H1 (cell line): ENCODE data around the gene PLXND1. TPM values are rescaled to one million over a fixed set of nuclear protein-coding genes. Genes with fewer than 3 reads are reported as not detected.

ENCODE experiments used
- CTCF ChIA-PET: fragments of 300-600 bp; sonication (Branson Sonifier 250); formaldehyde crosslinking; loops from one replicate; lab custom pipeline; 2021; ENCODE audit not compliant: partially characterized antibody; lab: Charles Lee
- POLR2A ChIA-PET: fragments of 300-600 bp; sonication (Branson Sonifier 250); formaldehyde crosslinking; loops from one replicate; lab custom pipeline; 2021; ENCODE audit warnings: inconsistent platforms; ENCODE audit not compliant: partially characterized antibody; lab: Charles Lee
- DNase-seq, 2 experiments: peaks; one replicate each; pipeline versions ENCODE4 v3.0.0 to v3.0.0-alpha.2; 2010 to 2022; ENCODE audit warnings: low spot score in 2 of 2, low read depth in 1 of 2, mixed read lengths in 1 of 2
- FAIRE-seq: peaks from 2 replicates; lab custom pipeline; 2011; peaks lifted over from hg19 to GRCh38; lab: Jason Lieb, UNC
- H2AFZ ChIP-seq: 2 replicates; pipeline ENCODE4 v1.8.1; 2012; ENCODE audit warnings: low read length, inconsistent platforms
- H2AK5ac ChIP-seq: 2 replicates; pipeline ENCODE4 v1.6.1; 2013; ENCODE audit warnings: low read depth, low read length
- H2BK120ac ChIP-seq: replicated peaks from 2 replicates; pipeline ENCODE3; 2013; ENCODE audit warnings: low read depth, low read length, inconsistent platforms
- H2BK12ac ChIP-seq: 2 replicates; pipeline ENCODE4 v1.6.1; 2013; ENCODE audit warnings: low read depth, low read length
- H2BK15ac ChIP-seq: 2 replicates; pipeline ENCODE4 v1.6.1; 2013; ENCODE audit warnings: low read length
- H2BK20ac ChIP-seq: 2 replicates; pipeline ENCODE4 v1.6.1; 2013; ENCODE audit warnings: low read length
- H2BK5ac ChIP-seq: 2 replicates; pipeline ENCODE4 v1.6.1; 2013; ENCODE audit warnings: low read depth, low read length
- H3K14ac ChIP-seq: 2 replicates; pipeline ENCODE4 v1.6.1; 2013; ENCODE audit warnings: inconsistent platforms; ENCODE audit not compliant: insufficient read length
- H3K18ac ChIP-seq: 2 replicates; pipeline ENCODE4 v1.6.1; 2013; ENCODE audit warnings: low read length; ENCODE audit errors: extremely low read depth
- H3K23ac ChIP-seq: 2 replicates; pipeline ENCODE4 v1.6.1; 2013; ENCODE audit warnings: inconsistent platforms; ENCODE audit not compliant: insufficient read length
- H3K23me2 ChIP-seq: 2 replicates; pipeline ENCODE4 v1.6.1; 2013; ENCODE audit warnings: low read depth, low read length
- H3K27ac ChIP-seq: 2 replicates; pipeline ENCODE4 v1.6.1; 2011; ENCODE audit warnings: low read depth, low read length, inconsistent platforms
- H3K27me3 ChIP-seq, 4 experiments: replicated peaks in 1 of 4; 1 replicate in 1 of 4; 2 replicates in 3 of 4; pipeline versions ENCODE4 v1.6.1 to v1.8.1; 2011 to 2013; ENCODE audit warnings: low read length in 3 of 4, mild to moderate bottlenecking in 3 of 4, inconsistent platforms in 2 of 4, mixed read lengths in 2 of 4, moderate library complexity in 1 of 4; ENCODE audit not compliant: control insufficient read depth in 3 of 4, insufficient read depth in 3 of 4; ENCODE audit errors: extremely low read depth in 1 of 4
- H3K36me3 ChIP-seq, 4 experiments: 2 replicates each; pipeline versions ENCODE4 v1.6.1 to v1.8.1; 2011 to 2013; ENCODE audit warnings: mild to moderate bottlenecking in 4 of 4, low read length in 3 of 4, moderate library complexity in 2 of 4, control low read depth in 1 of 4, inconsistent platforms in 1 of 4; ENCODE audit not compliant: insufficient read depth in 4 of 4, control insufficient read depth in 2 of 4
- H3K4ac ChIP-seq: replicated peaks from 2 replicates; pipeline ENCODE3; 2013; ENCODE audit warnings: low read length, low read depth, mixed read lengths, inconsistent platforms; ENCODE audit not compliant: insufficient read length
- H3K4me1 ChIP-seq, 4 experiments: replicated peaks in 1 of 4; 1 replicate in 1 of 4; 2 replicates in 3 of 4; pipeline versions ENCODE4 v1.6.1 to v1.8.1; 2011 to 2013; ENCODE audit warnings: low read length in 3 of 4, inconsistent platforms in 2 of 4, mixed read lengths in 1 of 4; ENCODE audit not compliant: insufficient read depth in 4 of 4, control insufficient read depth in 3 of 4
- H3K4me2 ChIP-seq, 2 experiments: 2 replicates each; pipeline versions ENCODE4 v1.6.1 to v1.8.1; 2011 to 2013; ENCODE audit warnings: low read depth in 2 of 2, low read length in 2 of 2, control low read depth in 1 of 2, inconsistent platforms in 1 of 2, mild to moderate bottlenecking in 1 of 2; ENCODE audit not compliant: insufficient read depth in 1 of 2
- H3K4me3 ChIP-seq, 4 experiments: fragments of 200-600, 300-600 bp in 1 of 4; sonication (generic), shearing (Covaris generic), sonication (Bioruptor Twin) in 1 of 4; 2 replicates each; pipeline versions ENCODE4 v1.5.1 to v1.8.1; 2011 to 2016; ENCODE audit warnings: low read length in 4 of 4, low read depth in 3 of 4, control low read depth in 2 of 4, inconsistent platforms in 2 of 4, mild to moderate bottlenecking in 2 of 4, mixed read lengths in 1 of 4, moderate library complexity in 1 of 4; ENCODE audit not compliant: insufficient read depth in 2 of 4; ENCODE audit errors: extremely low read depth in 1 of 4
- H3K56ac ChIP-seq: replicated peaks from 2 replicates; pipeline ENCODE3; 2013; ENCODE audit warnings: low read depth, mild to moderate bottlenecking, mixed read lengths, low read length, inconsistent platforms; ENCODE audit not compliant: insufficient read length
- H3K79me1 ChIP-seq: 2 replicates; pipeline ENCODE4 v1.6.1; 2013; ENCODE audit warnings: low read depth, low read length, control low read depth
- H3K79me2 ChIP-seq, 2 experiments: 2 replicates each; pipeline versions ENCODE4 v1.6.1 to v1.8.1; 2012 to 2013; ENCODE audit warnings: low read length in 2 of 2, mild to moderate bottlenecking in 2 of 2, inconsistent platforms in 1 of 2; ENCODE audit not compliant: insufficient read depth in 2 of 2, control insufficient read depth in 1 of 2
- H3K9ac ChIP-seq, 4 experiments: replicated peaks in 1 of 4; 1 replicate in 1 of 4; 2 replicates in 3 of 4; pipeline versions ENCODE4 v1.6.1 to v1.8.1; 2011 to 2013; ENCODE audit warnings: low read depth in 3 of 4, low read length in 3 of 4, control low read depth in 2 of 4, mild to moderate bottlenecking in 2 of 4, moderate library complexity in 2 of 4, inconsistent platforms in 1 of 4; ENCODE audit errors: extremely low read depth in 1 of 4
- H3K9me3 ChIP-seq, 2 experiments: 2 replicates each; pipeline versions ENCODE4 v1.6.1 to v1.8.1; 2012 to 2013; ENCODE audit warnings: mild to moderate bottlenecking in 2 of 2, moderate library complexity in 2 of 2, control low read depth in 1 of 2, inconsistent platforms in 1 of 2, low read depth in 1 of 2, low read length in 1 of 2, mixed read lengths in 1 of 2; ENCODE audit not compliant: insufficient read depth in 2 of 2
- H4K20me1 ChIP-seq, 2 experiments: replicated peaks in 1 of 2; 2 replicates each; pipeline versions ENCODE3 to v1.8.1; 2011 to 2013; ENCODE audit warnings: inconsistent platforms in 2 of 2, low read length in 2 of 2, mild to moderate bottlenecking in 1 of 2; ENCODE audit not compliant: insufficient read depth in 2 of 2, control insufficient read depth in 1 of 2
- H4K5ac ChIP-seq: 2 replicates; pipeline ENCODE4 v1.6.1; 2013; ENCODE audit warnings: low read length, low read depth, mixed read lengths, inconsistent platforms; ENCODE audit not compliant: insufficient read length
- H4K8ac ChIP-seq: 2 replicates; pipeline ENCODE4 v1.8.0; 2013; ENCODE audit warnings: mild to moderate bottlenecking, moderate library complexity, low read length, inconsistent platforms; ENCODE audit not compliant: insufficient read depth; ENCODE audit errors: extremely low read depth
- H4K91ac ChIP-seq: replicated peaks from 2 replicates; pipeline ENCODE3; 2013; ENCODE audit warnings: low read length, mixed read lengths, inconsistent platforms; ENCODE audit not compliant: insufficient read length
- CEBPB ChIP-seq: IDR thresholded peaks from 2 replicates; pipeline ENCODE4 v1.6.1; 2012; ENCODE audit warnings: low read depth, low read length
- EGR1 ChIP-seq: IDR thresholded peaks from 2 replicates; pipeline ENCODE4 v1.6.1; 2011; ENCODE audit warnings: low read depth, low read length, borderline replicate concordance
- NANOG ChIP-seq: IDR thresholded peaks from 2 replicates; pipeline ENCODE4 v1.6.1; 2011; ENCODE audit warnings: low read length, low read depth, mild to moderate bottlenecking, inconsistent platforms; ENCODE audit not compliant: insufficient read depth, poor library complexity, severe bottlenecking
- PHF8 ChIP-seq: fragments of 200-600 bp; sonication (generic); conservative IDR thresholded peaks from 2 replicates; pipeline ENCODE4 v1.7.1; 2012; ENCODE audit warnings: low read depth, mild to moderate bottlenecking, inconsistent platforms, low read length, moderate library complexity
- SIX5 ChIP-seq: IDR thresholded peaks from 2 replicates; pipeline ENCODE4 v1.6.1; 2011; ENCODE audit warnings: mild to moderate bottlenecking, low read depth, low read length
- TCF12 ChIP-seq: IDR thresholded peaks from 2 replicates; pipeline ENCODE4 v1.6.1; 2011; ENCODE audit warnings: low read depth, mild to moderate bottlenecking, low read length
- TEAD4 ChIP-seq: IDR thresholded peaks from 2 replicates; pipeline ENCODE4 v1.6.1; 2012; ENCODE audit warnings: low read depth, low read length, inconsistent platforms, mixed read lengths
- WGBS, 2 experiments: shearing (Covaris generic) in 1 of 2; methylation state at CpG; one replicate each; pipeline versions ENCODE4 v1.1.6 to v1.1.7; 2013 to 2015; ENCODE audit warnings: low lambda C conversion rate in 2 of 2, mixed read lengths in 2 of 2, inconsistent platforms in 1 of 2, low coverage in 1 of 2, missing lambda C conversion rate in 1 of 2; ENCODE audit not compliant: insufficient replicate concordance in 2 of 2, insufficient coverage in 1 of 2, insufficient read length in 1 of 2; ENCODE audit errors: extremely low coverage in 1 of 2, missing lambda C conversion rate in 1 of 2; 5-methylcytosine and 5-hydroxymethylcytosine counted together
- polyA plus RNA-seq, 7 experiments: library from polyadenylated mRNA; depleted of rRNA in 3 of 7; stranded (reverse) in 5 of 7; unstranded in 2 of 7; fragments of >200 nt in 5 of 7; fragments of 200-250 nt in 2 of 7; gene quantifications; 1 replicate in 5 of 7; 2 replicates in 1 of 7; 4 replicates in 1 of 7; pipeline versions ENCODE4 v1.2.1 to v1.2.3, GENCODE V29; 2011 to 2013; ENCODE audit warnings: missing spikeins in 2 of 7, mixed read lengths in 2 of 7
- total RNA-seq: library from RNA; stranded (reverse); fragmentation: NEBNext Ultra II Directional; extraction: Animal tissue kit (Norgen Biotek cat#: 25700); gene quantifications from 2 replicates; pipeline ENCODE4 v1.2.1, GENCODE V29; 2021
- TF ChIP-seq, protein P1 (sequence below), 3 experiments: IDR thresholded peaks; 1 replicate in 2 of 3; 2 replicates in 1 of 3; pipeline versions ENCODE4 v1.5.1 to v1.6.1; 2011; ENCODE audit warnings: low read length in 3 of 3, mild to moderate bottlenecking in 3 of 3, inconsistent platforms in 2 of 3, low read depth in 1 of 3, moderate library complexity in 1 of 3; ENCODE audit not compliant: insufficient read depth in 1 of 3; ENCODE audit errors: control extremely low read depth in 1 of 3

PLXND1 gene
- total and polyA plus RNA-seq, 2 of the 8 experiments (the other 6 are each of a cell fraction or from before 2014, with no cell fraction given): 17.7 to 66.4 TPM

- Histone ChIP-seq H2BK120ac (no peak overlapping the region), H3K36me3 (no peaks in the 10 kb centered on the region; a peak in 1 of 8 replicates), H2BK5ac (no peak overlapping the region), H3K79me2 (peaks cover 4 to 16% of the 10 kb centered on the region in 2 experiments; a peak in 2 of 4 replicates), H2AFZ (no peak overlapping the region), H2AK5ac (no peak overlapping the region), H3K56ac (peak overlapping the region; percentile 35), H3K23ac (no peak overlapping the region), H3K4ac (peak overlapping the region; percentile 41), H4K8ac (peak overlapping the region; percentile 63; the same call in 1 of the 2 replicates), H2BK15ac (peak overlapping the region; percentile 16; the same call in 1 of the 2 replicates), H4K20me1 (peaks cover 5 to 20% of the 10 kb centered on the region in 2 experiments), H4K91ac (peak overlapping the region; percentile 73), H3K23me2 (peaks cover 23% of the 10 kb centered on the region; the same call in 1 of the 2 replicates), H3K27ac (no peak overlapping the region), H3K27me3 (peaks cover 7 to 31% (median 22%) of the 10 kb centered on the region in 4 experiments; a peak in 6 of 7 replicates), H4K5ac (no peak overlapping the region), H2BK20ac (peak overlapping the region; percentile 3; the same call in 1 of the 2 replicates), H3K4me3 (peak overlapping the region; percentile 46 to 63 (median 62)), H3K18ac (peak overlapping the region; percentile 88), H3K4me2 (peak overlapping the region; percentile 75 to 91), H3K79me1 (no peaks in the 10 kb centered on the region), H3K9me3 (no peaks in the 10 kb centered on the region), H3K4me1 (peaks cover 9 to 53% (median 40%) of the 10 kb centered on the region in 4 experiments), H3K14ac (no peak overlapping the region), H2BK12ac (peak overlapping the region; percentile 97; the same call in 1 of the 2 replicates), H3K9ac (peak overlapping the region in 1 of 4 experiments; percentile 16; a peak in 4 of 7 replicates)
- WGBS, 2 experiments: 2% methylated on average over 61 of the region's 98 CpGs; no CpG with 5 or more reads in 1 of the 2 experiments
- ChIA-PET CTCF (interaction anchor here (0.7 to 1.6 kb wide), 11 partner anchors 9 to 120 kb away, joined by 3 to 9 read pairs (median 4); no protein-coding TSS in a partner anchor), POLR2A (interaction anchor here (1.2 to 4.5 kb wide), 7 partner anchors 9 to 103 kb away, joined by 3 to 17 read pairs (median 4); no protein-coding TSS in a partner anchor)
- DNase-seq (peak in 1 of 2 experiments; percentile 82), FAIRE-seq (no peak)
- TF ChIP-seq SIX5 (no peak), NANOG (no peak), PHF8 (0 out of 2 replicates have a peak, but pooled peaks have one; percentile 21), CEBPB (no peak), TCF12 (no peak), TEAD4 (no peak), EGR1 (0 out of 2 replicates have a peak, but pooled peaks have one; percentile 8)
- TF ChIP-seq, protein P1, sequence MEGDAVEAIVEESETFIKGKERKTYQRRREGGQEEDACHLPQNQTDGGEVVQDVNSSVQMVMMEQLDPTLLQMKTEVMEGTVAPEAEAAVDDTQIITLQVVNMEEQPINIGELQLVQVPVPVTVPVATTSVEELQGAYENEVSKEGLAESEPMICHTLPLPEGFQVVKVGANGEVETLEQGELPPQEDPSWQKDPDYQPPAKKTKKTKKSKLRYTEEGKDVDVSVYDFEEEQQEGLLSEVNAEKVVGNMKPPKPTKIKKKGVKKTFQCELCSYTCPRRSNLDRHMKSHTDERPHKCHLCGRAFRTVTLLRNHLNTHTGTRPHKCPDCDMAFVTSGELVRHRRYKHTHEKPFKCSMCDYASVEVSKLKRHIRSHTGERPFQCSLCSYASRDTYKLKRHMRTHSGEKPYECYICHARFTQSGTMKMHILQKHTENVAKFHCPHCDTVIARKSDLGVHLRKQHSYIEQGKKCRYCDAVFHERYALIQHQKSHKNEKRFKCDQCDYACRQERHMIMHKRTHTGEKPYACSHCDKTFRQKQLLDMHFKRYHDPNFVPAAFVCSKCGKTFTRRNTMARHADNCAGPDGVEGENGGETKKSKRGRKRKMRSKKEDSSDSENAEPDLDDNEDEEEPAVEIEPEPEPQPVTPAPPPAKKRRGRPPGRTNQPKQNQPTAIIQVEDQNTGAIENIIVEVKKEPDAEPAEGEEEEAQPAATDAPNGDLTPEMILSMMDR (IDR thresholded peaks at IDR 0.05; ENCODE audit: control extremely low read depth in 1 of 3, insufficient read depth in 1 of 3, low read depth in 1 of 3, low read length in 3 of 3): peak in 1 of 3 experiments; percentile 9; a peak in 1 of 4 replicates
Observed at GRCh38 chr3:129605203-129605921, 1.1 kb downstream of the PLXND1 start.
